ENCODE measurements around the gene ZC3H7A. TPM values are rescaled to one million over a fixed set of nuclear protein-coding genes. Genes with fewer than 3 reads are reported as not detected.

The ZC3H7A gene
- total and polyA plus RNA-seq, 2 donors = 32.2 to 78.8 TPM

DNA sequence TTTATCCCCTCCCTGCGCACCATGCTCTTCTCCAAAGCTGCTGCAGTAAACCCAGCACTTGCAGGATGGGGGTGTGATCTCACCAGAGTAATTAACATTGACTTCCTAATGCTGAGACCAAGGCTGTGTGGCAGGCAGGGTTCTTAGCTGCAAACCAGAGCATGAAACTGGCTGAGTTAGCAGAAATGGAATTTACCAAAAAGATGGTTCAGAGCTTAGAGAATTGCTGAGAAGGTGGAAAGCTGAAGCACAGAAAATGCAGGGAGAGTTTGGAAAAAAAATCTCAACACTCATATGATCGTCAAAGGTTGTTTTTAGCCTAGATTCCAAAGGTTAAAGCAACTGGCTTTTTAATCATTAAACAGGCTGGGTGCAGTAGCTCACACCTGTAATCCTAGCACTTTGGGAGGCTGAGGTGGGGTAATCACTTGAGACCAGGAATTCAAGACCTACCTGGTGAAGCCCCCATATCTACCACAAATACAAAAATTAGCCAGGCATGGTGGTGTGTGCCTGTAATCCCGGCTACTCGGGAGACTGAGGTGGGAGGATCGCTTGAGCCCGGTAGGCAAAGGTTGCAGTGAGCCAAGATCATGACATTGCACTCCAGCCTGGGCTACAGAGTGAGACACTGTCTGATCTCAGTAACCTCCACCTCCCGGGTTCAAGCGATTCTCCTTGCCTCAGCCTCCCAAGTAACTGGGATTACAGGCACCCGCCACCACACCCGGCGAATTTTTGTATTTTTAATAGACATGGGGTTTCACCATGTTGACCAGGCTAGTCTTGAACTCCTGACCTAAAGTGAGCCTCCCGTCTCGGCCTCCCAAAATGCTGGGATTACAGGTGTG is 48.4 kb downstream of the ZC3H7A start:
- no peak for DNase-seq (ENCODE audit: extremely low spot score)
- H3K36me3 ChIP-seq (ENCODE audit: insufficient read depth) = peaks cover 2% of the 10 kb centered on the region
- WGBS = 93% methylated on average over 13 of the region's 13 CpGs
- no peaks in the 10 kb centered on the region for H3K4me1 ChIP-seq (ENCODE audit: insufficient read depth)
- H3K4me3 ChIP-seq (ENCODE audit: low read depth, low read length) = no peak overlapping the region
- no peak overlapping the region for H3K27ac ChIP-seq (ENCODE audit: low read depth)

DNA sequence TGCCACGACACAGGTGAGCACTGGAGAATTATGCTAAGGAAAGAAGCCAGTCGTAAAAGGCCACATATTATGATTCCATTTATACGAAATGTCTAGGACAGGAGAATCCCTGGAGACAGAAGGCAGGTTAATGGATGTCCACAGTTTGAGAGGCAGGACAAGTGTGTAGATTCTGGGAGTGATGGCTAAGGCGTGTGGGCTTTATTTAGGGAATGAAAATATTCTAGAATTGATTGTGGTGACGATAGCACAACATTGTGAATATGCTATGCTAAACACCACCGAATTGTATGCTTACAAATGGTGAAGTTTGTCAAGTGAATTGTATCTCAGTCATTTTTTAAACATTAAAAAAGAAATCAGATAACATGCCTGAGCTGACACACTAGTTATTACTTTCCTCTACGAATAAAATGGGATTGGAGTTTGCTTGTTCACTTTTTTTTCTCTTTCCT is 49.1 kb downstream of the ZC3H7A start:
- Histone ChIP-seq H3K36me3 (ENCODE audit: insufficient read depth) (peaks cover 2% of the 10 kb centered on the region), H3K4me3 (ENCODE audit: low read depth, low read length) (no peak overlapping the region), H3K4me1 (ENCODE audit: insufficient read depth) (no peaks in the 10 kb centered on the region), H3K27ac (ENCODE audit: low read depth) (no peak overlapping the region)
- no peak for DNase-seq (ENCODE audit: extremely low spot score)
- WGBS = 81% methylated on average over 7 of the region's 7 CpGs

DNA sequence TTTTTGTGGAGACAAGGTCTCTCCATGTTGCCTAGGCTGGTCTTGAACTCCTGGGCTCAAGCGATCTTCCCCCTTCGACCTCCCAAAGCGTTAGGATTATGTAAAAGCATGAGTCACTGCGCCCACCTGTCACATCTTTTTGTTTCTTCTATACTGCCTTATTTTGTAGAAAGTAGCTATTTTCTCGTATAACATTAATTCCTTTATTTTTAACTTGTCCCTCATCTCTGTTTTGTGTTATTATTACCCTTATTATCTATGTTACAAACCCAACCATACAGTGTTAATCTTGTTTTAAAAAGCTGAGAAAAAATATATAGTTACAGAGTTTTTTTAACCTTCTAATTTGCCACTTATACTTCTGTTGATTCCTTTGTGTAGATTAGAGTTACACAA is 53.0 kb downstream of the ZC3H7A start:
- Histone ChIP-seq H3K27ac (ENCODE audit: low read depth) (no peak overlapping the region), H3K4me1 (ENCODE audit: insufficient read depth) (peaks cover 3% of the 10 kb centered on the region), H3K36me3 (ENCODE audit: insufficient read depth) (peaks cover 1% of the 10 kb centered on the region), H3K4me3 (ENCODE audit: low read depth, low read length) (no peak overlapping the region)
- WGBS = 82% methylated on average over 5 of the region's 5 CpGs
- DNase-seq (ENCODE audit: extremely low spot score) = no peak

DNA sequence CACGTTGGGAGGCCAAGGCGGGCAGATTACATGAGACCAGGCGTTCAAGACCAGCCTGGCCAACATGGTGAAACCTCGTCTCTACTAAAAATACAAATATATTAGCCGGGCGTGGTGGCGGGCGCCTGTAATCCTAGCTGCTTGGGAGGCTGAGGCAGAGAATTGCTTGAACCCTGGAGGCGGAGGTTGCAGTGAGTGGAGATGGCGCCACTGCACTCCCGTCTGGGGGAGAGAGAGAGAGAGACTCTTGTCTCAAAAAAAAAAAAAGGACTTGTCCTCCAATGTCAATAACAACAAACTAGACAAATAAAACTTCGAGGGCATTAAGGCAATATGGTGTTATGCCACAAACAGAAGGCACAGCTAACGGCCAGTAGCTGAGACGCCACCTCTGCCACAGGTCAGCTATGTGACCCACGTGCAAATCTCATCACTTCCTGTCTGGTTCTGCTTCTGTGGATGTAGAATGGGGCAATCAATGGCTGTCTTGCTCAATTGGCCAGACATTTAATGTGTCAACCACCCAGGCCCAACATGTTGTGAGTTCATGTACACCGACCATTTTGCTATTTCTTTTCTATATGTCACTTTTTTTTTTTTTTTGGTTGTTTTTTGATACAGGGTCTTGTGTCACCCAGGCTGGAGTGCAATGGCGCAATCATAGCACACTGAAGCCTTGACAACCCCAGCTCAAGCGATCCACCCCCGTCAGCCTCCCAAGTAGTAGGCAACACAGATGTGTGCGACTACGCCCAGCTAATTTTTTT is 53.6 kb downstream of the ZC3H7A start:
- peak overlapping the region; percentile 38 for H3K4me3 ChIP-seq (ENCODE audit: low read depth, low read length)
- peaks cover 1% of the 10 kb centered on the region for H3K36me3 ChIP-seq (ENCODE audit: insufficient read depth)
- 52% methylated on average over 21 of the region's 21 CpGs for WGBS
- no peak for DNase-seq (ENCODE audit: extremely low spot score)
- H3K27ac ChIP-seq (ENCODE audit: low read depth) = peak overlapping the region; percentile 84
- peaks cover 3% of the 10 kb centered on the region for H3K4me1 ChIP-seq (ENCODE audit: insufficient read depth)

DNA sequence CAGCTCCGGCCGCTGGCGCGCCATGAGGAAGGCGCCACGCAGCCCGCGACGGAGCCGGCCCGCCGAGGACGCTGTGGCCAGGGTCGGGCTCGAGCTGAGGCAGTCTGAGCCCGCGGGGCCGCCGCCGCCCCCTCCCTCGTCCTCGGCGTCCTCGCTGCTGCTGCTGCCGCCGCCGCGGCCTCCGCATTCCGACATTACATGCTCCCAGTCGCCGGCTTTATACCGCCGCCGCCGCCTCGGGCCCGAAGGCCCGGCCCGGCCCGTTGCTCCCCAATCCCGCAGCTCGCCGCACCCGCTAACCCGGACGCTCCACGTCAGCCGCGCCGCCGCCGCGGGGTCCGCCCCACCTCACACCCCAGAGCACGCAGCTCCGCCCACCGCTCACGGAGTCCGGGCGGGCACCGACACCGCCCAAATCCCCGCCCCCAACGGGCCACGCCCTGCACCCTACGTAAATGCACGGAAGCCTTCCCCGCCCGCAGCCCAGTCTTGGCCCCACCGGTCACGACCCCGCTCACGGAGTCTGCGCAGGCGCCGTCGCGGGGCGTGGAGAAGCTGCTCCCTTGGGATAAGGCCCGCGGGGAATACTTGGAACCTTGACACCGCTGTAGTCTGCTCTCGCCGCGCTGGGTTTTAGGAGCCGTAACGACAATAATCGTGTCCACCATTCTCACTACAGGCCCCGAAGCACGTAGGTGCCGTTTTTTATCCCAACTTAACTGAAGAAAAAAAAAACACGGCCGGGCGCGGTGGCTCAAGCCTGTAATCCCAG is 54.3 kb downstream of the ZC3H7A start, which contains the start of gene TXNDC11:
Gene TXNDC11 (minus strand): TSS at position 322 of the 772 bp plus-strand sequence. CDS start 127 bp downstream, at position 195.
- peak; percentile 94 for DNase-seq (ENCODE audit: extremely low spot score)
- Histone ChIP-seq H3K4me1 (ENCODE audit: insufficient read depth) (peaks cover 3% of the 10 kb centered on the region), H3K36me3 (ENCODE audit: insufficient read depth) (peaks cover 1% of the 10 kb centered on the region), H3K4me3 (ENCODE audit: low read depth, low read length) (peak within 1 kb of the TSS; percentile 95), H3K27ac (ENCODE audit: low read depth) (peak within 1 kb of the TSS; percentile 95)
- WGBS = under 1% methylated on average over 96 of the region's 96 CpGs

DNA sequence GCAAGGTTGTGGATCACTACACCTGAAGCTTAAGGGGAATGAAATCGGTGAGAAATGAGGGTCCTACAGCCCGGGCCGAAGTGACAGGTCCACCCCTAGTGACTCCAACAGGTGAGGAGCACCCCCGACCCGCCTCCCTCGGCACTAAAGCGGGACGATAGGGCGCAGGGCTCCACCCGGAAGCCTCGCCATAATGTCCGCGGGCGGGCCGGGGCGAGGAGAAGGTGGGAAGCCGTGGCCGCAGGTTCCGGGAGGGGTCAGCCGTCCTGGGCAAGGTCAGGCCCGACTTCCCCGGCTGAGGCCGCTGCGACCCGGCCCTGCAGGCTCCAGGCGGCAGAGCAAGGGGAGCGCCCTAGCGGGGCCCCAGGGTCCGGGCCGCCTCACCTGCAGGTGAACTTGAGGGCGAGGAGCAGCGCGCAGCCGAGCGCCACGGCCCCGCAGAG is 54.9 kb downstream of the ZC3H7A start:
- Histone ChIP-seq H3K4me3 (ENCODE audit: low read depth, low read length) (peak overlapping the region; percentile 95), H3K36me3 (ENCODE audit: insufficient read depth) (peaks cover 1% of the 10 kb centered on the region), H3K4me1 (ENCODE audit: insufficient read depth) (peaks cover 3% of the 10 kb centered on the region), H3K27ac (ENCODE audit: low read depth) (peak overlapping the region; percentile 95)
- DNase-seq (ENCODE audit: extremely low spot score) = no peak
- under 1% methylated on average over 37 of the region's 37 CpGs for WGBS

DNA sequence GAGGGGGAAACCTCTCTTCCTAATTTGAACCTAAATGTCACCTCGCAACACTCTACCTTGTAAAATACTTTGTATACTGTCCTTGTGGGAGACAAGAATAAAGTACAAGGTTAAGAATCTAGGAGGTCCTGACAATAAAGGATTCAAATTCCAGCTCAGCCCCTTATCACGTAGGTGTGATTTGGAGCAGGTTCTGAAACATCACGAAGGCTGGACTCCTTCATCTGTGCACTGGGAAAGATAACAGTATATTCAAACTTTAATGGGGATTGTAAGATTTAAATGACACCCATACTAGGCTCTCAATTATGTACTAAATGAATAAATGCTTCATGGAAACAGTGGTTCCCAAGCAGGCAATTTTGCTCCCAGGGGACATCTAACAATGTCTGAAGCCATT is 56.5 kb downstream of the ZC3H7A start:
- no peak overlapping the region for H3K4me3 ChIP-seq (ENCODE audit: low read depth, low read length)
- no peak for DNase-seq (ENCODE audit: extremely low spot score)
- 57% methylated on average over 3 of the region's 3 CpGs for WGBS
- peaks cover 4% of the 10 kb centered on the region for H3K36me3 ChIP-seq (ENCODE audit: insufficient read depth)
- H3K4me1 ChIP-seq (ENCODE audit: insufficient read depth) = peaks cover 3% of the 10 kb centered on the region
- H3K27ac ChIP-seq (ENCODE audit: low read depth) = no peak overlapping the region

DNA sequence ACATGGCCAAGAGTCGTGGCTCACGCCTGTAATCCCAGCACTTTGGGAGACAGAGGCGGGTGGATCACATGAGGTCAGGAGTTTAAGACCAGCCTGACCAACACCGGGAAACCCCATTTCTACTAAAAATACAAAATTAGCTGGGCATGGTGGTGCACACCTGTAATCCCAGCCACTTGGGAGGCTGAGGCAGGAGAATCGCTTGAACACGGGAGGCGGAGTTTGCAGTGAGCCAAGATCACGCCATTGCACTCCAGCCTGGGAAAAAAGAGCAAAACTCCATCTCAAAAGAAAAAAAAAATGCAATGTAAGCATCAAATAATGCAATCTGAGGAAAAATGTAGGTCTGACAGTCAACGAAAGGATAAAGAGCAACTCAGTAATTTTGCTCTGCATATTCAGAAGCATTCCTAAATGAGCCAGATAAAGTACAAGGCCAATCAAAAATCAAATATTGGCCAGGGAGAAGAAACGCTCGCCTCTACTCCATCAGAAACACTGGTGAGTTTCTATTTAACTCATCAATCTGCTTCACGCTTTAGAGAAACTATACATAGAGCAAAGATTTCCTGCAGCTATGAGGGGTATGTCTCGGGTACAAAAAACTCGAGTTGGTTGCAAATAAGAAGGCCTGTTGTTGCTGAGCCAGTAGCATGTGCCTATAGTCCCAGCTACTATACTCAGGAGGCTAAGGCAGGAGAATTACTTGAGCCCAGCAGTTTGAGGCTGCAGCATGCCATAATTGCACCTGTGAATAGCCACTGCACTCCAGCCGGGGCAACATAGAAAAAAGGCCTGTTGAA is 58.1 kb downstream of the ZC3H7A start:
- Histone ChIP-seq H3K27ac (ENCODE audit: low read depth) (no peak overlapping the region), H3K36me3 (ENCODE audit: insufficient read depth) (peaks cover 5% of the 10 kb centered on the region), H3K4me1 (ENCODE audit: insufficient read depth) (peaks cover 3% of the 10 kb centered on the region), H3K4me3 (ENCODE audit: low read depth, low read length) (no peak overlapping the region)
- no peak for DNase-seq (ENCODE audit: extremely low spot score)
- WGBS = 93% methylated on average over 15 of the region's 15 CpGs

DNA sequence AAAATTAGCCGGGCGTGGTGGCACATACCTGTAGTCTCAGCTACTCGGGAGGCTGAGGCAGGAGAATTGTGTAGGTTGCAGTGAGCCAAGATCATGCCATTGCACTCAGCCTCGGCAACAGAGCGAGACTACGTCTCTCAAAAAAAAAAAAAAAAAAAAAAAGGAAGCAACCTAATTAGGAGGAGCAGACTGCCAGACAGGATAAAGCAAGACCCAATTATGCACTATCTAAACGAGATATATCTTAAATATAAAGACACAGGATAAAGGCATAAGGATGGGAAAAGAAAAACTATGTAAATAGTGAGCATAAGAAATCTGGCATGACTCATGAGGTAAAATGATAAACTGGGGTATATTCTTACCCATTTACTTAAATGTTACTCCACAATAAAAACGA is 59.3 kb downstream of the ZC3H7A start:
- DNase-seq (ENCODE audit: extremely low spot score) = no peak
- WGBS = 70% methylated on average over 8 of the region's 8 CpGs
- peaks cover 5% of the 10 kb centered on the region for H3K36me3 ChIP-seq (ENCODE audit: insufficient read depth)
- H3K4me1 ChIP-seq (ENCODE audit: insufficient read depth) = peaks cover 3% of the 10 kb centered on the region
- no peak overlapping the region for H3K27ac ChIP-seq (ENCODE audit: low read depth)
- no peak overlapping the region for H3K4me3 ChIP-seq (ENCODE audit: low read depth, low read length)

DNA sequence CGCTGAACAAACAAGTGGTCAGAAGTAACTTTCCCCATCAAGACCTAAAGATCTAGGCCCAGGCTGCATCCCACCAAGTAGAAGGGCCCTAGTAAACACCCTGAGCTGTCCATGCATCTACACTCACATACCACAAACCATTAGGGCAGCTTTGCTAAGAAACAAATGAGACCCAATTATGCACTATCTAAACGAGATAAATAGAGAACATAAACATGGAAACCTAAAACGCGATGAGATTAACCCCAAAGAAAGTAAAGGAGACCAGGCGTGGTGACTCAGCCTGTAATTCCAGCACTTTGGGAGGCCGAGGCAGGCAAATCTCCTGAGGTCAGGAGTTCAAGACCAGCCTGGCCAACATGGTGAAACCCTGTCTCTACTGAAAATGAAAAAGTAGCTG is 60.2 kb downstream of the ZC3H7A start:
- Histone ChIP-seq H3K27ac (ENCODE audit: low read depth) (no peak overlapping the region), H3K4me3 (ENCODE audit: low read depth, low read length) (no peak overlapping the region), H3K4me1 (ENCODE audit: insufficient read depth) (peaks cover 3% of the 10 kb centered on the region), H3K36me3 (ENCODE audit: insufficient read depth) (peaks cover 8% of the 10 kb centered on the region)
- WGBS = 66% methylated on average over 6 of the region's 6 CpGs
- DNase-seq (ENCODE audit: extremely low spot score) = no peak

DNA sequence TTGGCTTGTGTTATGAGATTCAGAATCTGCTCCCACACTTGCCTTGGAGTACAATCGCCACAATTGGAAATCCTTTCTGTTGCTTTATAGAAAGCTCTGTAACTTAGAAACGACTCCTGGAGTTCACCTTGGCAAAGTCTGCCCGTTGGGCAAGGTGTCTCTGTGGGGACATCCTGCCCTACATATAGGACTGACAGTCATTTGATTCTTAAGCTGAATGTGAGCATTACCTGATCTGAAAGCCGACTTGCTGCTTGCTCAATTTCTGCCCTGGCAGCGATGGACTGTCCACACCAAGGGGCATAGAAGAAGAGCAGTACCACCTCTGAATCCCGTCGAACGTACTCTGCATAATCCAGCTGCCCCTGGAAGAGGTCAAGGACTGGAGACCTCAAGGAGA is 61.3 kb downstream of the ZC3H7A start:
- H3K4me1 ChIP-seq (ENCODE audit: insufficient read depth) = peaks cover 3% of the 10 kb centered on the region
- DNase-seq (ENCODE audit: extremely low spot score) = no peak
- peaks cover 12% of the 10 kb centered on the region for H3K36me3 ChIP-seq (ENCODE audit: insufficient read depth)
- WGBS = 67% methylated on average over 8 of the region's 8 CpGs
- no peak overlapping the region for H3K4me3 ChIP-seq (ENCODE audit: low read depth, low read length)
- H3K27ac ChIP-seq (ENCODE audit: low read depth) = no peak overlapping the region

DNA sequence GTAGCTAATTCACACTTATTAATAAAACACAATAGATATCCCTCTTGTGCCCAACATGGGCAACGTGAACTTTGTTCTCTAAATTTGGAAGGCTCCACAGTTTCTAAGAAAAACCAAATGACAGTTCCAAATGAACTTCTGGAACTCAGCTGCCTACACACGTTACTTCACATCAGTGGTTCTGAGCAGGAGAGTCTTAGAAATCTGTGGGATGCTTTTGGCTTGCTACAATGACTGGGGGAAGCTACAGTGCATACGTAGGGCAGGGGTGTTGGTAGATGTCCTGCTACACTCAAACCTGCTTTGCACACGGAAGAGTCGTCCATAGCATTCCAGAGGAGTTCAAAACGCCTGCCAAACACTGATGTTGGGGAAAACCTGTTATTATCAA is 62.4 kb downstream of the ZC3H7A start:
- no peak overlapping the region for H3K4me3 ChIP-seq (ENCODE audit: low read depth, low read length)
- no peak overlapping the region for H3K27ac ChIP-seq (ENCODE audit: low read depth)
- H3K36me3 ChIP-seq (ENCODE audit: insufficient read depth) = peaks cover 10% of the 10 kb centered on the region
- 60% methylated on average over 6 of the region's 6 CpGs for WGBS
- no peak for DNase-seq (ENCODE audit: extremely low spot score)
- no peaks in the 10 kb centered on the region for H3K4me1 ChIP-seq (ENCODE audit: insufficient read depth)

Data from urinary bladder (tissue), 4 donors.